ENCODE results near the gene HAAO. TPM values are rescaled to one million over a fixed set of nuclear protein-coding genes. Genes with fewer than 3 reads are reported as not detected.

HAAO gene
- total and polyA plus RNA-seq, 2 of the 13 experiments (the other 11 are each of a cell fraction or from before 2014, with no cell fraction given) = 36.1 to 42.7 TPM

DNA sequence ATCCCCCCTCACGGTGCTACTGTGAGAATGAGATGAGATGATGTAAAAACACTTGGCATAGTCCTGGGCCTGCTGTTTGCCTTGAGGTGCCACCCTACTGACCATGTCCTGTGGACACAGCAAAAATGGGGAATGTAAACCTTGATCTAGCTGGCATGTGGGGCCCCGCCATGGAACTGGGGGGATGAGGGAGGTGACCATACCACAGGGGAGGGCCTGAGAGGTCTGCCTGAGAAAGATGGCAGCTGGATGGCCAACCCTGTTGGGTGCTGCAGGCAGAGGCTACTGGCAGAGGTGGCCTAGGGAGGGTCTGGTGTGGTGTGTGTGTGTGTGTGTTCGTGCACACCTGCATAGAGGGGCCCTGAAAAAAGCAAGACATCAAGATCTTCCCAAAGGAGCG is 777 bp downstream of the HAAO start (continued):
- no peak for TF ChIP-seq RARG (CRISPR knock-in tag; IDR thresholded peaks at IDR 0.05; ENCODE audit: low read depth)
- TF ChIP-seq, protein P1, sequence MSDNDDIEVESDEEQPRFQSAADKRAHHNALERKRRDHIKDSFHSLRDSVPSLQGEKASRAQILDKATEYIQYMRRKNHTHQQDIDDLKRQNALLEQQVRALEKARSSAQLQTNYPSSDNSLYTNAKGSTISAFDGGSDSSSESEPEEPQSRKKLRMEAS (IDR thresholded peaks at IDR 0.05) = peak; percentile 42; the same call in 1 of the 2 replicates
- no peak for TF ChIP-seq RBM39 (IDR thresholded peaks at IDR 0.05; ENCODE audit: low read depth, low read length, poor library complexity, severe bottlenecking)
- no peak for TF ChIP-seq JUNB (CRISPR knock-in tag; IDR thresholded peaks at IDR 0.05; ENCODE audit: borderline replicate concordance)
- no peak for TF ChIP-seq HOXA9 (CRISPR knock-in tag; IDR thresholded peaks at IDR 0.05; ENCODE audit: borderline replicate concordance)
- TF ChIP-seq ZNF557 (CRISPR knock-in tag; IDR thresholded peaks at IDR 0.05) = no peak
- TF ChIP-seq REPIN1 (CRISPR knock-in tag; IDR thresholded peaks at IDR 0.05; ENCODE audit: borderline replicate concordance, low read depth) = no peak
- TF ChIP-seq, protein P2, sequence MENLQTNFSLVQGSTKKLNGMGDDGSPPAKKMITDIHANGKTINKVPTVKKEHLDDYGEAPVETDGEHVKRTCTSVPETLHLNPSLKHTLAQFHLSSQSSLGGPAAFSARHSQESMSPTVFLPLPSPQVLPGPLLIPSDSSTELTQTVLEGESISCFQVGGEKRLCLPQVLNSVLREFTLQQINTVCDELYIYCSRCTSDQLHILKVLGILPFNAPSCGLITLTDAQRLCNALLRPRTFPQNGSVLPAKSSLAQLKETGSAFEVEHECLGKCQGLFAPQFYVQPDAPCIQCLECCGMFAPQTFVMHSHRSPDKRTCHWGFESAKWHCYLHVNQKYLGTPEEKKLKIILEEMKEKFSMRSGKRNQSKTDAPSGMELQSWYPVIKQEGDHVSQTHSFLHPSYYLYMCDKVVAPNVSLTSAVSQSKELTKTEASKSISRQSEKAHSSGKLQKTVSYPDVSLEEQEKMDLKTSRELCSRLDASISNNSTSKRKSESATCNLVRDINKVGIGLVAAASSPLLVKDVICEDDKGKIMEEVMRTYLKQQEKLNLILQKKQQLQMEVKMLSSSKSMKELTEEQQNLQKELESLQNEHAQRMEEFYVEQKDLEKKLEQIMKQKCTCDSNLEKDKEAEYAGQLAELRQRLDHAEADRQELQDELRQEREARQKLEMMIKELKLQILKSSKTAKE (CRISPR knock-in tag; IDR thresholded peaks at IDR 0.05; ENCODE audit: borderline replicate concordance) = no peak
- no peak for TF ChIP-seq HNRNPK (IDR thresholded peaks at IDR 0.05; ENCODE audit: low read depth, low read length, poor library complexity, severe bottlenecking)
- no peak for TF ChIP-seq MAF1 (CRISPR knock-in tag; IDR thresholded peaks at IDR 0.05; ENCODE audit: borderline replicate concordance)
- TF ChIP-seq MYC (CRISPR knock-in tag; IDR thresholded peaks at IDR 0.05; ENCODE audit: borderline replicate concordance) = no peak
- TF ChIP-seq ZNF644 (CRISPR knock-in tag; IDR thresholded peaks at IDR 0.05; ENCODE audit: low read depth) = peak; percentile 9; the same call in 1 of the 2 replicates
- no peak for TF ChIP-seq NFIB (CRISPR knock-in tag; IDR thresholded peaks at IDR 0.05; ENCODE audit: borderline replicate concordance)
- TF ChIP-seq, protein P3, sequence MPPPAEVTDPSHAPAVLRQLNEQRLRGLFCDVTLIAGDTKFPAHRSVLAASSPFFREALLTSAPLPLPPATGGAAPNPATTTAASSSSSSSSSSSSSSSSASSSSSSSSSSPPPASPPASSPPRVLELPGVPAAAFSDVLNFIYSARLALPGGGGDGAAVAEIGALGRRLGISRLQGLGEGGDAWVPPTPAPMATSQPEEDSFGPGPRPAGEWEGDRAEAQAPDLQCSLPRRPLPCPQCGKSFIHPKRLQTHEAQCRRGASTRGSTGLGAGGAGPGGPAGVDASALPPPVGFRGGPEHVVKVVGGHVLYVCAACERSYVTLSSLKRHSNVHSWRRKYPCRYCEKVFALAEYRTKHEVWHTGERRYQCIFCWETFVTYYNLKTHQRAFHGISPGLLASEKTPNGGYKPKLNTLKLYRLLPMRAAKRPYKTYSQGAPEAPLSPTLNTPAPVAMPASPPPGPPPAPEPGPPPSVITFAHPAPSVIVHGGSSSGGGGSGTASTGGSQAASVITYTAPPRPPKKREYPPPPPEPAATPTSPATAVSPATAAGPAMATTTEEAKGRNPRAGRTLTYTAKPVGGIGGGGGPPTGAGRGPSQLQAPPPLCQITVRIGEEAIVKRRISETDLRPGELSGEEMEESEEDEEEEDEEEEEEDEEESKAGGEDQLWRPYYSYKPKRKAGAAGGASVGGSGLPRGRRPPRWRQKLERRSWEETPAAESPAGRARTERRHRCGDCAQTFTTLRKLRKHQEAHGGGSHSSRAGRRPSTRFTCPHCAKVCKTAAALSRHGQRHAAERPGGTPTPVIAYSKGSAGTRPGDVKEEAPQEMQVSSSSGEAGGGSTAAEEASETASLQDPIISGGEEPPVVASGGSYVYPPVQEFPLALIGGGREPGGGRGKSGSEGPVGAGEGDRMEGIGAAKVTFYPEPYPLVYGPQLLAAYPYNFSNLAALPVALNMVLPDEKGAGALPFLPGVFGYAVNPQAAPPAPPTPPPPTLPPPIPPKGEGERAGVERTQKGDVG (CRISPR knock-in tag; IDR thresholded peaks at IDR 0.05; ENCODE audit: borderline replicate concordance) = no peak
- no peak for TF ChIP-seq ZNF607 (CRISPR knock-in tag; IDR thresholded peaks at IDR 0.05; ENCODE audit: borderline replicate concordance)
- no peak for TF ChIP-seq KLF13 (CRISPR knock-in tag; IDR thresholded peaks at IDR 0.05)
- peak; percentile 57 for TF ChIP-seq YY1 (IDR thresholded peaks at IDR 0.05; ENCODE audit: insufficient read depth, insufficient replicate concordance, low read depth, low read length)
- no peak for TF ChIP-seq ZC3H4 (CRISPR knock-in tag; IDR thresholded peaks at IDR 0.05; ENCODE audit: borderline replicate concordance)
- TF ChIP-seq NRL (CRISPR knock-in tag; IDR thresholded peaks at IDR 0.05; ENCODE audit: borderline replicate concordance) = 0 out of 2 replicates have a peak, but pooled peaks have one; percentile 34
